ENCODE measurements around the gene TAF5L.

Gene TAF5L

GRCh38 chr1:229544587-229544986, 81.3 kb downstream of the TAF5L start:
- no peak for DNase-seq (ENCODE audit: low read depth)
- no peak for TF ChIP-seq CTCF (IDR thresholded peaks at IDR 0.05; ENCODE audit: control insufficient read depth, extremely low read depth, insufficient read depth)
- H3K4me3 ChIP-seq (ENCODE audit: low read depth, low read length), result no peak overlapping the region
